Fibroblast of upper back skin (primary cell): ENCODE measurements around the gene BSPRY.
"Not testable (repeated sequence)": the region's sequence is repeated elsewhere in the genome, so short reads cannot be mapped to it uniquely, and the experiment has no call there.

ENCODE experiments used
- DNase-seq: peaks from one replicate; pipeline ENCODE4 v3.0.0-alpha.2; 2013

Gene BSPRY

DNA sequence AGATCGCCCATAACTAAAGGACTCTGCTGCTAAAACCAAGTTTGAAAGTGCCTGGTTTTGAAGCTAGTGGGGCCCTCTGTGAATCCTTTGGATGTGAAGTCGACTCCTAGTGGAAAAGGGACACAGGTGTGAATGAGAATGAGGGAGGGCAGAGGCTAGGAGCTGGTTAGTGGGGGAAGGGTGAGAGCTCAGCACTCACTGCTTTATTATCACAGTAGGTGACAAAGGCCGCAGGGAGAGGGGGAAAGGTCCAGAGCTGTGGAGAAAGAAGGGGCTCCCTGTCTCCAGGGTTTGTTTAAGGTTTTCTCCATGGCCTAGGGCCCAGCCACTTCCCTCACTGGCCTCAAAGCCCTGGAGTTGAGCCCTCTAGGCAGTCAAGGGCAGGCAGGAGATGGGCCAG is 23.9 kb downstream of the BSPRY start:
- DNase-seq, result no peak

DNA sequence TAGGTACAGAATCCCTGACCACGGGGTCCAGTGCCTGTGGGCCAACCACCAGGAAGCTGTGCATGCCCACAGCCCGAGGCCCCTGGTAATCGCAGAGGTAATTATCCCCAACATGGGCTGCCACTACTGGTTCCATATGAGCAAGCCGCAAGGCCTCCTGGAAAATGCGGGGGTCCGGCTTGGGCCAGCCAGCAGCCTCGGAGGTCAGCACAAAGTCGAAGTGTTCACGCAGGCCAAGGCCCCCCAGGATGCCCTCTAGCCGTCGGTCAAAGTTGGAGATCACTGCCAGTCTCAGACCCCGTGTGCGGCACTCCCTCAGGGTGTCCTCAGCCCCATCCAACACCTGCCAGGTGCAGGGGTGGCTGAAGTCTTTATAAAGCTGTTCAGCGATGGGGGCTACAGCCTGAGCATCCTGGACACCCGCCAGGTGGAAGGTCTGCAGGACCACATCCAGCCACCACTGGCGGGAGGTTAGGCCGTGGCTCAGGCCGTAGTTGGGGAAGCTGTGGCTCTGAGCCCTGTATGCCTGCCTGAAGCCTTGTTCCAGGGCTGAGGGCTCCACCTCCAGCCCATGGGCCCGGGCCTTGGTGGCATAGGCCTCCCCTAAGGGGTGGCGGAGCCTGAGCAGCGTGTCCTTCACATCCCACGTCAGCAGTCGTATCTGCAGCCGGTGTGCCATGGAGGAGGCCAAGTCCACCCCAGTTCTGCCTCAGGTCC is 24.5 kb downstream of the BSPRY start:
- no peak for DNase-seq

DNA sequence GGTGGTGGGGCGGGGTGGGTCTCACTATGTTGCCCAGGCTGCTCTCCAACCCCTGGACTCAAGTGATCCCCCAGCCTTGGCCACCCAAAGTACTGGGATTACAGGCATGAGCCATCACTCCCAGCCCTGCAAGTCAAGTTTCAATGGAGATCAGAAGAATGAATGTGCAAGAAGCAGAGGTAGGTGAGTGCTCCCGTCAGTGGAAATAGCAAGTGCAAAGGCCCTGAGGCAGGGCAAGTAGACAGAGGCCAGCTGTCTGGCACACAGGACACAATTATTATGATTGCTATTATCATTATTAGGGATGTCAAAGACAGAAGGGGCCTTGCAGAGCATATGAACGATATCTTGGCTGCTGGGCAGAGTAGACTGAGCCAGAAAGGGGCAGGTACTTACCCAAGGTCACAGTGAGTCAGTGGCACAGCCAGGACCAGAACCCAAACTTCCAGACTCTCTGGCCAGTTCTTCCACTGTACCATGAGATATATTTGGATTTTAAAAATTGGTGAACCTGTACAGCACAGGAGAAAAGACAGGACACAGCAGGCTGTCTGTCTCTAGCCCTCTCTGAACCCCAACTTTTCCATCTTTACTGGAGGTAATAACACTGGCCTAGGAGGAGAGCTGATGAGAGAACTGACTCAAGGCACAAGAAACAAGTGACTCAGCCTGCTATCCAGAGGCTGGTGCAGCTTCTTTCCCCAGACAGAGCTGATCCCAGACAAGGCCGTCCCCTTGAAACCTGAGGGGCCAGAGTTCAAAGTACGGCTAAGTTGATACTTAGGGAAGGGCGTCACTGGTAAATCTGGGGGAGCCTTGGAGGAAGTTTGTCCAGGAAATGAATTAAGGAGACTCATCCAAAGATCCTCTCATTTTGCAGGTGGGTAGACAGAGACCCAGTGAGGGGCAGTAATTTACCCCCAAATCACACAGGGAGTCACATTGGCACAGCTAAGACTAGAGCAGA is 26.0 kb downstream of the BSPRY start:
- no peak for DNase-seq

DNA sequence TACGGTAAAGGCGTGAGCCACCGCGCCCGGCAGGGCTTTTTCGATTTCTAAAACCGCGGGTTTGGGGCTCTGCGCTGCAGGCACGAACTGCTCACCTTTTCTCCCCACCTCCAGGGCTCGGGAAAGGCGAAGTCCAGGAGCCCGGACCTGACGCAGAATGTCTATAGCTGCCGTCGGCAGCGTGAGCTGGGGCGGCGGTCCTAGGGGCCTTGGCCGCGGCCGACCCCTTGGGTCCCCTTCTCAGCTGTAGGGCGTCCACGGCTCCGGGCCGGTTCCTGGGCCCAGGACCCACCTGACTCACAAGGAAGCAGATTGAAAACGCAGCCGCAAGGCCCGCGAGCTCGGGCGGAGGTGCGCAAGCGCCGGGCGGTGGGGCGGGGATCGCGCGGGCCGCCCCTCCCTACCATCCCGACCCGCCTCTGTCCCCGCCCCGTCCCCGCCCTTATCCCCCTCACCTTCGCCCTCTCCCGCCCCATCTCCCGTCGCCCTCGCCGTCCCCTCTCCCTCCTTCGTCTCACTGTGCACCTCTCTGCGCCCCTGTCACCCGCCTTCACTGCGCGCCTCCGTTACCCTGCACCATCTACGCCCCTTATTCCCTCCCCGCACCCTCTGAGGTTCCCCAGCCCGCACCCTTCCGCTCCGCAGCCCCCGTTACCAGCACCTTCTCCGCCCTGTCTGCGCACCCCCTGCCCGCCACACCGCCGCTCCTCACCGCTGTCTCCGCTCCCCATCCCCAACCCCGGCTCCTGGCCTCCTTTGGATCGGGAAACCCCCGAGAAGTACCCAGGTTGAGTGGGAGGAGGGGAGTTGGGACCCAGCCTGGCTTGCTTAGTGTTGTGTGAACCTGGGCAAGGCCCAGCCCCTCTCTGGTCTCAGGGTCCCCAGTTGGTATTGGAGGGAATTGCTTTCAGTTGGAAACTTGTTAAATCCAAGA is 27.6 kb downstream of the BSPRY start, which contains the start of gene HDHD3:
TSS of gene HDHD3 (minus strand) at position 353 of the 934 bp plus-strand sequence. CDS start 2,632 bp downstream, outside the sequence.
- DNase-seq, result peak; percentile 66

DNA sequence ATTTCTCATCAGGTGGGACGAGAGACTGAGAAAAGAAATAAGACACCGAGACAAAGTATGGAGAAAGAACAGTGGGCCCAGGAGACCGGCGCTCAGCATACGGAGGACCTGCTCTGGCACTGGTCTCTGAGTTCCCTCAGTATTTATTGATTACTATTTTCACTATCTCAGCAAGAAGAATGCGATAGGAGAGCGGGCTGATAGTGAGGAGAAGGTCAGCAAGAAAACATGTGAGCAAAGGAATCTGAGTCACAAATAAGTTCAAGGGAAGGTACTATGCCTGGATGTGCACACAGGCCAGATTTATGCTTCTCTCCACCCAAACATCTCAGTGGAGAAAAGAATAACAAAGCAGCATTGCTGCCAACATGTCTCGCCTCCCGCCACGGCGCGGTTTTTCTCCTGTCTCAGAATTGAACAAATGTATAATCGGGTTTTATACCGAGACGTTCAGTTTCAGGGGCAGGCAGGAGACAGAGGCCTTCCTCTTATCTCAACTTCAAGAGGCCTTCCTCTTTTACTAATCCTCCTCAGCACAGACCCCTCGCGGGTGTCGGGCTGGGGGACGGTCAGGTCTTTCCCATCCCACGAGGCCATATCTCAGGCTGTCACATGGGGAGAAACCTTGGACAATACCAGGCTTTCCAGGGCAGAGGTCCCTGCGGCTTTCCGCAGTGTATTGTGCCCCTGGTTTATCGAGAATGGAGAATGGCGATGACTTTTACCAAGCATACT is 29.9 kb downstream of the BSPRY start:
- DNase-seq, result not testable (repeated sequence)

DNA sequence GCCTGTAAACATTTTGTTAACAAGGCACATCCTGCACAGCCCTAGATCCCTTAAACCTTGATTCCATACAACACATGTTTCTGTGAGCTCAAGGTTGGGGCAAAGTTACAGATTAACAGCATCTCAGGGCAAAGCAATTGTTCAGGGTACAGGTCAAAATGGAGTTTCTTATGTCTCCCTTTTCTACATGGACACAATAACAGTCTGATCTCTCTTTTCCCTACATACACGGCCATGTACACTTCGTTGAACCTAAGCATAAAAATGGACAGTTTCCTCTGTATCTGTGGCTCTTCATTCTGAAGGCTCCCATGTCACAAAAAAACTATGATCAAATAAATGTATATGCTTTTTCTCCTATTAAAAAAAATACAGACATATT is 30.5 kb downstream of the BSPRY start:
- DNase-seq, result not testable (repeated sequence)

DNA sequence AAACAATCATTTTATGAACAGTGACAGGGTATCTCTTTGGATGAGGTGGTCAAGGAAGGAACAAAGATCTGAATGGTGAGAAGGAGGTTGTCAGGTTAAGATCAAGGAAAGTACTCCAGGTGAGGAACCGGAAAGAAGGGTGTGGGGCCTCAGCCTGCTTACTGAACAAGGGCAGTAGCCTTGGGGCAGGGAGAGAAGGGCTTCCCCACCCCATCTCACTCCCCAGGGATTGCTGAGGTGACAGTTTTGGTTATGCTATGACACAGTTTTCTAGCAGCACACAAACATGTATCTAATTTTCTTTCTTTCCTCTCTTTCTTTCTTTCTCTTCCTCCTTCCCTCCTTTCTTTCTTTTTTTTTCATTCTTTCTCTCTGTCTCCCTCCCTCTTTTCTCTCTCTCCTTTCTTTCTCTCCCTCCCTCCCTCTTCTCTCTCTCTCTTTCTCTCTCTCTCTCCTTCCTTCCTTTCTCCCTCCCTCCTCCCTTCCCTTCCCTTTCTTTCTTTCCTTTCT is 31.6 kb downstream of the BSPRY start:
- no peak for DNase-seq

DNA sequence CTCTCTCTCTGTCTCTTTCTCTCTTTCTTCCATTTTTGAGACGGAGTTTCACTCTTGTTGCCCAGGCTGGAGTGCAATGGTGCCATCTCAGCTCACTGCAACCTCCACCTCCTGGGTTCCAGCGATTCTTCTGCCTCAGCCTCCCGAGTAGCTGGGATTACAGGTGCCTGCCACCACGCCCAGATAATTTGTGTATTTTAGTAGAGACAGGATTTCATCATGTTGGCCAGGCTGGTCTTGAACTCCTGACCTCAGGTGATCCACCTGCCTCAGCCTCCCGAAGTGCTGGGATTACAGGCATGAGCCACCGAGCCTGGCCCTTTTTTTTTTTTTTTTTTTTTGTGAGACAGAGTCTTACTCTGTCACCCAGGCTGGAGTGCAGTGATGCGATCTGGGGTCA is 32.1 kb downstream of the BSPRY start:
- DNase-seq, result not testable (repeated sequence)

DNA sequence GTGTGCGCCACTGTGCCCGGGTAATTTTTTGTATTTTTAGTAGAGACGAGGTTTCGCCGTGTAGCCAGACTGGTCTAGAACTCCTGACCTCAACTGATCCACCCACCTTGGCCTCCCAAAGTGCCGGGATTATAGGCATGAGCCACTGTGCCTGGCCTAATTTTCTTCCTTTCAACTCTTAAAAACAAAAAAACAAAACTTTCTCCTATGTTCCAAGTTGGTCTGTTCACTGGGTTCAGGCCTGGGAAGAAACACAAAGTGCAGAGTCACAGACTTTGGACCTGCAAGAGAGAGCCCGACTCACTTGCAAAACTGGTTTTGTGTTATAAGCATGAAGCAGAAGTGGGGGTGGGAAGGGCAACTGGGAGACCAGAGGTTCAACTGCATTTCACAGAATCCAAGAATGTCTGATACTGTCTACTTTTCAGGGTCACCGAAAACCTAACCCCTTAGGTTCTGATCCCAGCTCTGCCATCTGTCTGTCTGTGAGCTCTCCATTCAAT is 32.6 kb downstream of the BSPRY start:
- no peak for DNase-seq

DNA sequence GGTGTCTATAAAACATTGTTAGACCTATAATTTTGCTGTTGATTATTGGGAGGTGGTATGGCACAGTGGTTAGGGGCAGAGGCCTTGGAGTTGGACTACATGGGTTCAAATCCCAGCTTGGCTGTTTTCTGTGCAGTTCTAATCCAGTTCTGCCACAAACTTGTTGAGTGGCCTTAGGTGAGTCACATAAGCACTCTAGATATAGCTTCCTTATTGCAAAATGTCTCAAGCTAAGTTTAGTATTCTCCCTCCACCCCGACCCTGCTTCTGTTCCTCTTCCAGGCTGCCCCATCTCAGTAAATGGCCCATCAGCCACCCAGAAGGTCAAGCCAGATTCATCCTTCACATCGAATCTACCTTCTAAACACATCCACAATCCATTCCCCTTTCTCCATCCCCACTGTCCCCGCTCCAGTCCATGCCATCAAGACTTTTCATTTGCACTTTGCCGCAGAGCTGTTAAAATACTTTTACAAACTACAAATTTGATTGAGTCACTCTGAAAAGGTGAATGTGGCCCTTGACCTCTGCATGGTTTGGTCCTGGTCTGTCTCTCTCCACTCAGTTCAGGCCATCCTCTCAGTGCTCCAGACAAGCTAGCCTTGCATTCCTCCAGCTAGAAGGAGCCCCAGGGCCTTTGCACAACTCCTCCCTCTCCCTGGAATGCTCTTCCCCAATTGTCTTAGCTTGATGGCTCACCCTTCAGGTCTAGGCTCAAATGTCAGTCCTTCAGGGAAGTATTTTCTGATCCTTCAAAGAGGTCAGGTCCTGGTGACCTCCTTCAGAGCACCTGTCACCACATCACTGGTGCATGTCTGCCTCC is 37.4 kb downstream of the BSPRY start:
- DNase-seq, result no peak

DNA sequence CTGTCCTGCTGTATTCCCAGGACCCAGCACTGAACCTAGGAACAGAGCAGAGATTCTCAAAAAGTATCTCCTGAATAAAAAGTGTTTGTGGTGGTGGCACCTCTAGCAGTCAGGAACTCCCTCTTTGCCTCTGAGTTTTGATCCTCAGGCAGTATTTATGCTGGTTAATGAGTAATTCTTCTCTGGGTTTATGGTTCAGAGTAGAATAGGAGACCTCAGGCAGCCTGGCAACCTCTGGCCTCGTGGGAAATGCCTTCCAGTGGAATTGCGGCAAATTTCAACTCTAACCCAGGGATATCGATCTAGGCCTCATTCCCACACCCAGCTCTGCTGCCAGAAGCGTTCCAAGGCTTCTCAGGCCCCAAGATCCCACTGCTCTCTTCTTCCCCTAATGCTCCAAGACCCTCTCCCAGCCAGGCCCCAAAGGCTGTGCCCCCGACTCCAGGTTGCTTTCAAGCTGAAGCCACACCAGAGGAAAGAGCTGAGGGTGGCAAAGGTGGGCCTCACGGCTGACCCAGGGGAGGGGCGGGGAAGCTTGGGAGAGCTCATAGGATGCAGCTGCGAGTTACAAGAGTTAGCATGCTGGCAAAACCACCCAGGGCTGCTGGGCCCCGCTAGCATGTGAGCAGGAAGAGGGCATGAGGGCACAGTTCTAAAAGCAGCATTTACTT is 38.4 kb downstream of the BSPRY start:
- no peak for DNase-seq

DNA sequence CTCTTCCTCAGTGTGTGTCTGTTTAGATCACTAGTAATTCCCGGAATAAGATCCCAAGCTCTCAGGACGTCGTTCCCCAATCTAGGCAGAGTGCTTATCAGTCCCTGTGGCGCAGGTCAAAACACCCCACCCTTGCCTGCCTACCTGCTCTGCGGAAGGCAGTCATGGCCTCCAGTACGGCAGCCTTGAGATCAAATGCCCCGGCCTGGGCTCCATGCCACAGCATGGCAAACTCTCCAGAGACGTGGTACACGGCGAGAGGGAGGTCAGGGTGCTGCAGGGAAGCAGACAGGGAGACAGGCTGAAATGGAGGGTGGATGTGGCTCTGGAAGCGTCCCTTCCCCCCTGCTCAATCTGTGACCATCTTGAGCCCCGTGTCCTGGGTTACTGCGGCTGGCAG is 39.5 kb downstream of the BSPRY start:
- DNase-seq, result no peak

DNA sequence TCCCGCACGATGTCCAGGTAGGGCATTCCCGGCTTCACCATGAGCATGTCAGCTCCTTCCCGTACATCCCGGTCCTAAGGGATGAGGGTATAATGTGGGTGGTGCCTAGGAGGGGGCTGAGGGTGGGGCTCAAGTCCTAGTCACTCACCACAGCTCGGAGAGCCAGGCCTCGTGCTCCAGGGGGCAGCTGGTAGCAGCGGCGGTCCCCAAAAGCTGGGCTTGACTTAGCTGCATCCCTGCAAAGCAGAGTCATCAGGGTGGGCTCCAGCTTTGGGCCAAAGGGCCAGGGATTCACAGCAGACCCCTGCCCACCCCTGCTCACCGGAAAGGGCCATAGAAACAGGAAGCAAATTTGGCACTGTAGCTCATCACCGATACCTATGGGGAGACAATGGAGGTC is 40.1 kb downstream of the BSPRY start:
- DNase-seq, result no peak

DNA sequence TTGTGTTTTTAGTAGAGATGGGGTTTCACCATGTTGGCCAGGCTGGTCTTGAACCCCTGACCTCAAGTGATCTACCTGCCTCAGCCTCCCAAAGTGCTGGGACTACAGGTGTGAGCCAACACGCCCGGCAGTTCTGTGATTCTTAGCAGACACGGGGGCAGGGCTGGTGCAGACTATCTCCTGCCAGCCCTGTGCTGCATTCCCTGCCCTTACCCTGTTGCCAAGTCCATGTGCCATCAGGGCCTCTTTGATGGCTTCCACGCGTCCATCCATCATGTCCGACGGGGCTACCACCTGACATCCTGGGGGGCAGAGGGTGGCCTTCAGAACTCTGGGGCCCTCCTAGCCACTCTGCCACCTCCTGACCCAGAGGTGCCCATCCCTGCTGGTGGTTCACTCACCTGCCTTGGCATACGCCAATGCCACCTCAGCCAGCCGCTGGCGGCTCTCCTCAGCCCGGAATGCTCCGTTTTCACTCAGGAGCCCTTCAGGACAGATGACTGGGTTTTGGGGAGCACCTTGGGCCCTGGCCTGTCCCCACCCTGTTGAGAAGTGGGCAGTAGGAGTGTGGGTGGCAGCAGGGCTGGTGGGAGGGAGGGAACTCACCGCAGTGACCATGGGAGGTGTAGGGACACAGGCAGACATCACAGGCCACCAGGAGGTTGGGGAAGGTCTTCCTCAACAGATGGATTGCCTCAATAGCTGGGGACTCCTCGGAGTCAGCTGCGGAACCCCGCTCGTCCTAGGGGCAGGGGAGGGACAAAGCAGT is 41.0 kb downstream of the BSPRY start:
- no peak for DNase-seq

DNA sequence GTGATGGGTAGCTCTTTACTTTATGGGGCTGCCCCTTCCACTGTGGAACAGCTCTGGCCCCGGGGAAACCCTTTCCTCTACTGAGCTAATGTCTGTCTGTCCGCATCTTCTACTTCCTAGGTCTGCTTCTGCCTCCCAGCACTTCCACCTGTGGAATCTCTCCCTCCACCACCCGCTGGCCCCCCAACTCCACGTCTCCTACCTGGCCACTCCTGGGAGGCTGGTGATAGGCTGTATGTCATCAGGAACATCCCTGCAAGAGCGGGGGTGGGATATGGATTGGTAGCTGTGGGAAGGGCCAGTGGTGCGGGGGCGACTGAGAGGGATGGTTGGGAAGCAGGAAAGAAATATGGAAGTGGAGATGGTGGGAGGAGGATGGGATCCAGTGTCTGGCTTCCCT is 42.6 kb downstream of the BSPRY start:
- DNase-seq, result no peak

DNA sequence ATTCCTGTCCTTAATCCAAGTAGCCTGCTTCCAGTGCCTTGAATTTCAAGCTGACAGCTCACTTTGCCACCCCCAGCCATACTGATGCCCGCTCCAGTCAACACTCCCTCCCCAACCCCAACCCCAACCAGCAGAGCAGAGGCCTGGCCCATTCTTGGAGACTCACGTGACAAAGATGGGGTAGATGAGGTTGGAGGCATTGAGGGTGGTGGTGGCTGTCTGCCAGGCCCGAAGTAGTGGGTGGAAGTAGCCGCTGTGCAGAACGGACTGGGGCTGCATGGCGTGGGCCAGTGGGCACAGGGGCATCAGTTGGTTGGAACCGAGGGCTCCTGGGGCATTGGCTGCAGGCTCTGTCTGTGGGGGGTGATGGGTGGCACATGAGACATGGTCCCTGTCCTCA is 43.9 kb downstream of the BSPRY start:
- DNase-seq, result no peak

DNA sequence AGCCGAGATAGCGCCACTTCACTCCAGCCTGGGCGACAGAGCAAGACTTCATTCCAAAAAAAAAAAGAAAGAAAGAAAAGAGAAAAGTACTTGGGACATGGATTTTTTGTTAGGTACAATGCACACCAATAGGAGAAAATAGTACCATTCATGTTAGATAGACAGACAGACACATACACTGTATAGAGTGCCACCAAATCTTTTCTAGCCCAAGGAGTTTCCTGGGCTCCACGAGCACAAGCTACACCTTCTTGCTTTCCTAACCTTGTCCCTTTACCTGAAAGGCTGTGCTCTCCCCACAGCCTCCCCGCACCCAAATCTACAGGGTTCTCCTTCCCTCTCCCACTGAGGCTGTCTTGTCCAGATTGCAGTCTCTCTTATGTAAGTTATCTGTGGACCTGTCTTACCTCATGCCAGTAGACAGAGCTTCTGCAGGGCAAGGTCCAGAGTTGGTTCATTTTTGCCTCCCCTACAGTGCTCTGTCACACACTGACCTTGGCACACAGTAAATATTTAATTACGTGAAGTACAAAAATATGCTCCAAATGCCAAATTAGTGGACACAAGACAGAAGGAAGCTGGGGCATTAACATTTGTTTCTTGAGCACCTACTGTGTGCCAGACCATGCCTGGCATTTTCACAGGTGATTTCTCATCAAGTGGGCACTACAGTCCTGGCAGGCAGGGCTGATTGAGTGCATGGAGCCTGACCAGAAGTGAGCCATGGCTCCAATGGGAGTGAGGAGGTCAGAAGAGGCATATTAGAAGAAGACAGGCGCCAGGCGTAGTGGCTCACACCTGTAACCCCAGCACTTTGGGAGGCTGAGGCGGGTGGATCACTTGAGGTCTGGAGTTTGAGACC is 45.9 kb downstream of the BSPRY start:
- DNase-seq, result no peak

DNA sequence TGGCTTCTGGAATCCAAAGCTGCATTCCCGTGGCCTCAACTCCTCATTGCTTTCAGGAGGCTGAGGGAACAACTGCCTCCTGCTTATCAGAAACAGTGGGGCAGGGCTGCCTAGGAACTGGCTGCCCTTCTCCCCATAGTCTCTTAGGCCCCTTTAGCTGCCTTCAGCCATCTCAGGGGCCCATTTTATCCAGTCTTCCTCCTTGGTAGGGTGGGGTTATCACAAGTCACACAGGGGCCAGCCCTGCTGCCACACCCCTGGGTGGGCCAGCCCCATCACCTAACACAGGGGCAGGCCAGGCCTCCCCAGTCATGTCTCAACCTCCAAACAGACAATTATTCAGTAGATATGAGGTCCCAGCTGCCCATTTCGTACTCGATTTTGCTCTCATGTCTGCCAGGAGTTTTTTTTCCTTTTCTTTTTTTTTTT is 47.9 kb downstream of the BSPRY start:
- DNase-seq, result no peak
